GM23248 (cell line): ENCODE results near the gene SULT1C2. TPM values are rescaled to one million over a fixed set of nuclear protein-coding genes. Genes with fewer than 3 reads are reported as not detected.

ENCODE experiments used
- DNase-seq: peaks from one replicate; pipeline ENCODE4 v3.0.0-alpha.2; 2015
- H2AFZ ChIP-seq: fragments of 200-600 bp; sonication (generic); 2 replicates; pipeline ENCODE4 v1.6.1; 2016; ENCODE audit warnings: antibody characterized with exemption
- H3F3A ChIP-seq: fragments of 200-600 bp; sonication (generic); 2 replicates; pipeline ENCODE4 v1.6.1; 2016; ENCODE audit warnings: mild to moderate bottlenecking, antibody characterized with exemption, mixed run types; ENCODE audit not compliant: insufficient read depth
- H3K27ac ChIP-seq: fragments of 200-600 bp; sonication (generic); 2 replicates; pipeline ENCODE4 v1.5.1; 2016; ENCODE audit warnings: mild to moderate bottlenecking
- H3K27me3 ChIP-seq: fragments of 200-600 bp; sonication (generic); replicated peaks from 2 replicates; pipeline ENCODE4 v1.6.1; 2016; ENCODE audit warnings: mild to moderate bottlenecking; ENCODE audit not compliant: insufficient read depth
- H3K36me3 ChIP-seq: fragments of 200-600 bp; sonication (generic); 2 replicates; pipeline ENCODE4 v1.6.1; 2016; ENCODE audit warnings: low read depth, mild to moderate bottlenecking
- H3K4me1 ChIP-seq: fragments of 200-600 bp; sonication (generic); 2 replicates; pipeline ENCODE4 v1.6.1; 2016; ENCODE audit warnings: mild to moderate bottlenecking; ENCODE audit not compliant: insufficient read depth
- H3K4me2 ChIP-seq: fragments of 200-600 bp; sonication (generic); one replicate; pipeline ENCODE4 v1.6.1; 2016; ENCODE audit warnings: mild to moderate bottlenecking; ENCODE audit not compliant: unreplicated experiment
- H3K4me3 ChIP-seq: fragments of 200-600 bp; sonication (generic); 2 replicates; pipeline ENCODE4 v1.5.1; 2016; ENCODE audit warnings: mild to moderate bottlenecking
- H3K79me2 ChIP-seq: fragments of 200-600 bp; sonication (generic); 2 replicates; pipeline ENCODE4 v1.6.1; 2016; ENCODE audit warnings: mild to moderate bottlenecking; ENCODE audit not compliant: insufficient read depth
- H3K9ac ChIP-seq: fragments of 200-600 bp; sonication (generic); 2 replicates; pipeline ENCODE4 v1.6.1; 2016; ENCODE audit warnings: mild to moderate bottlenecking
- H3K9me2 ChIP-seq: fragments of 200-600 bp; sonication (generic); 2 replicates; pipeline ENCODE4 v1.6.1; 2016; ENCODE audit warnings: mixed run types, mild to moderate bottlenecking, moderate library complexity; ENCODE audit not compliant: insufficient read depth
- H3K9me3 ChIP-seq: fragments of 200-600 bp; sonication (generic); one replicate; pipeline ENCODE4 v1.6.1; 2017; ENCODE audit warnings: low read depth
- H4K20me1 ChIP-seq: fragments of 200-600 bp; sonication (generic); 2 replicates; pipeline ENCODE4 v1.6.0; 2016; ENCODE audit not compliant: insufficient read depth
- EZH2 ChIP-seq: fragments of 200-600 bp; sonication (generic); IDR thresholded peaks from 2 replicates; pipeline ENCODE4 v1.6.1; 2018; ENCODE audit warnings: antibody characterized with exemption, mild to moderate bottlenecking; ENCODE audit not compliant: insufficient read depth, poor library complexity, severe bottlenecking
- EZH2phosphoT487 ChIP-seq: fragments of 200-600 bp; sonication (generic); IDR thresholded peaks from 2 replicates; pipeline ENCODE4 v1.6.1; 2018; ENCODE audit warnings: antibody characterized with exemption, moderate library complexity, mild to moderate bottlenecking, low read depth; ENCODE audit not compliant: insufficient read depth
- WGBS, 2 experiments: methylation state at CpG; one replicate each; pipeline ENCODE4 v1.1.6; 2015 to 2017; ENCODE audit warnings: low lambda C conversion rate in 2 of 2, low coverage in 1 of 2; ENCODE audit errors: missing lambda C conversion rate in 2 of 2; 5-methylcytosine and 5-hydroxymethylcytosine counted together
- in situ Hi-C: fragments of 300-500 bp; cut with MboI; formaldehyde crosslinking; loops from 2 replicates; pipeline ENCODE4 v1.15.0; 2020
- polyA plus RNA-seq: library from polyadenylated mRNA; unstranded; fragments of >200 nt; fragmentation: Nextera tagmentation; extraction: Ambion mirVana; gene quantifications from 2 replicates; pipeline ENCODE4 v1.2.1, GENCODE V29; 2016
- total RNA-seq: library from RNA; depleted of rRNA; stranded (reverse); fragments of >200 nt; shearing (Covaris generic); gene quantifications from 2 replicates; pipeline ENCODE4 v1.2.3, GENCODE V29; 2014

SULT1C2 gene
- total and polyA plus RNA-seq, 2 experiments from 2014 or later: not detected

GRCh38 chr2:108345951-108346350, 57.3 kb downstream of the SULT1C2 start:
- H3K27ac ChIP-seq: no peak overlapping the region
- H3K36me3 ChIP-seq: no peaks in the 10 kb centered on the region
- 55 to 62% methylated on average over 3 of the region's 3 CpGs for WGBS, 2 experiments
- H2AFZ ChIP-seq: no peak overlapping the region
- H3K4me2 ChIP-seq: no peak overlapping the region
- H3K9me2 ChIP-seq: no peaks in the 10 kb centered on the region
- no peaks in the 10 kb centered on the region for H3F3A ChIP-seq
- peaks cover 8% of the 10 kb centered on the region; the same call in 1 of the 2 replicates for H3K27me3 ChIP-seq
- no peak overlapping the region for H3K4me3 ChIP-seq
- H3K4me1 ChIP-seq: no peaks in the 10 kb centered on the region
- no peaks in the 10 kb centered on the region for H4K20me1 ChIP-seq
- in situ Hi-C loops: no loop called here
- H3K9me3 ChIP-seq: no peaks in the 10 kb centered on the region
- H3K79me2 ChIP-seq: no peaks in the 10 kb centered on the region
- TF ChIP-seq EZH2 (no peak), EZH2phosphoT487 (no peak)
- H3K9ac ChIP-seq: no peak overlapping the region
- DNase-seq: no peak

- Histone ChIP-seq H3K4me3 (no peak overlapping the region), H3F3A (no peaks in the 10 kb centered on the region), H3K9me2 (no peaks in the 10 kb centered on the region), H3K9ac (no peak overlapping the region), H3K27me3 (peaks cover 8% of the 10 kb centered on the region; the same call in 1 of the 2 replicates), H4K20me1 (no peaks in the 10 kb centered on the region), H3K36me3 (no peaks in the 10 kb centered on the region), H2AFZ (no peak overlapping the region), H3K4me2 (no peak overlapping the region), H3K79me2 (no peaks in the 10 kb centered on the region), H3K9me3 (no peaks in the 10 kb centered on the region), H3K27ac (no peak overlapping the region), H3K4me1 (peaks cover 4% of the 10 kb centered on the region; the same call in 1 of the 2 replicates)
- no peak for TF ChIP-seq EZH2phosphoT487
- TF ChIP-seq EZH2: no peak
- no peak for DNase-seq
- in situ Hi-C loops: no loop called here
- 57 to 73% methylated on average over 3 of the region's 3 CpGs for WGBS, 2 experiments
These were observed 58.1 kb downstream of the SULT1C2 start for GRCh38 chr2:108346827-108347226.

- no peak overlapping the region for H3K4me2 ChIP-seq
- no peaks in the 10 kb centered on the region for H4K20me1 ChIP-seq
- no peaks in the 10 kb centered on the region for H3K9me2 ChIP-seq
- H3K27me3 ChIP-seq: peaks cover 8% of the 10 kb centered on the region; the same call in 1 of the 2 replicates
- H3F3A ChIP-seq: no peaks in the 10 kb centered on the region
- H3K79me2 ChIP-seq: no peaks in the 10 kb centered on the region
- H3K9me3 ChIP-seq: no peaks in the 10 kb centered on the region
- no peak overlapping the region for H2AFZ ChIP-seq
- 68 to 78% methylated on average over 3 of the region's 3 CpGs for WGBS, 2 experiments
- no peak overlapping the region for H3K9ac ChIP-seq
- H3K4me1 ChIP-seq: peaks cover 9% of the 10 kb centered on the region; the same call in 1 of the 2 replicates
- H3K4me3 ChIP-seq: no peak overlapping the region
- TF ChIP-seq EZH2phosphoT487 (no peak), EZH2 (no peak)
- DNase-seq: no peak
- H3K27ac ChIP-seq: no peak overlapping the region
- H3K36me3 ChIP-seq: no peaks in the 10 kb centered on the region
- in situ Hi-C loops: no loop called here
These were observed 59.1 kb downstream of the SULT1C2 start for GRCh38 chr2:108347786-108348185.

- Histone ChIP-seq H4K20me1 (no peaks in the 10 kb centered on the region), H3K4me1 (peaks cover 9% of the 10 kb centered on the region; the same call in 1 of the 2 replicates), H3K27me3 (peaks cover 8% of the 10 kb centered on the region; the same call in 1 of the 2 replicates), H3K79me2 (no peaks in the 10 kb centered on the region), H3K4me3 (no peak overlapping the region), H3K9me3 (no peaks in the 10 kb centered on the region), H3F3A (no peaks in the 10 kb centered on the region), H3K9ac (no peak overlapping the region), H3K9me2 (no peaks in the 10 kb centered on the region), H3K4me2 (no peak overlapping the region), H3K36me3 (no peaks in the 10 kb centered on the region), H3K27ac (no peak overlapping the region), H2AFZ (no peak overlapping the region)
- no peak for DNase-seq
- TF ChIP-seq EZH2 (no peak), EZH2phosphoT487 (no peak)
- in situ Hi-C loops: no loop called here
- 65 to 69% methylated on average over 5 of the region's 5 CpGs for WGBS, 2 experiments
These were observed 60.3 kb downstream of the SULT1C2 start for GRCh38 chr2:108348816-108349570.
